Measurements from ENCODE around the gene GNG2.
A peak's percentile ranks its signal among the peaks of the same experiment; 100 is the strongest.

Gene GNG2

DNA sequence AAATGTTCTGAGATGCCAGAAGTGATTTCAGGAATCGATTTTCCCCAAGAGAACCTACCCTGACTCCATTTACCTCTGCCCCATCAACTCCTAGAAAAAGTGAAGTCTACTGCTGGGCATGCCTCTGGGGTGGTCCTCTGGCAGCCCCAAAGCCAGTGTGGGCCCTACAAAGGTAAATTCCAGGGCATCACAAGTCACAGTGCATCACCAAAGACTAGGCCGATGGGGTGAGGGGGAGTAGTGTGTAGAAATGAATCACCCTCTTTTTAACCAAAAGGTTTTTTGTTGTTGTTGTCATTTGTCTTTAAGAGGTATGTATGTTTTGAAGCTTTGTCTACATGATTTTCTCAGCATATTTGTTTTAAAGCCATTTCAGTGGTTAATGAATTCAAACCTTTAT, 82.6 kb downstream of the GNG2 start:
- no peak for DNase-seq (ENCODE audit: low spot score)

DNA sequence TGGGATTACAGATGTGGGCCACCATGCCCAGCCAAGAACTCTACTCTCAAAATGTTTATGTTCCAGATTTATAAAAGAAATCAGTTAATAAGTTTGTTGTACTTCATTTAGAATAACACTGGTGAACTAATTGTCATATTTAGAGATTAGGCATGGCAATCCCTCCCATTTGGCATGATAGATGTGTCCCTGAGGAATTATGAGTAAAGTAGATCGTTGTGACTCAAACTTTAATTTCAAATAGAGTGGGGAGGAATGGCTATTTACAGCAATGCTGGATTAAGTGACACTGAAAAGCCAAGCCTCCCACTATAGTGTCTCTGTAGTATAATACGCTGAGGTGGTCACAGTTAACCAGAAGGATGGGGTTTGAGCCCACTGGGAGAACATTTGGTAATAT, 89.6 kb downstream of the GNG2 start:
- DNase-seq (ENCODE audit: low spot score), result no peak

DNA sequence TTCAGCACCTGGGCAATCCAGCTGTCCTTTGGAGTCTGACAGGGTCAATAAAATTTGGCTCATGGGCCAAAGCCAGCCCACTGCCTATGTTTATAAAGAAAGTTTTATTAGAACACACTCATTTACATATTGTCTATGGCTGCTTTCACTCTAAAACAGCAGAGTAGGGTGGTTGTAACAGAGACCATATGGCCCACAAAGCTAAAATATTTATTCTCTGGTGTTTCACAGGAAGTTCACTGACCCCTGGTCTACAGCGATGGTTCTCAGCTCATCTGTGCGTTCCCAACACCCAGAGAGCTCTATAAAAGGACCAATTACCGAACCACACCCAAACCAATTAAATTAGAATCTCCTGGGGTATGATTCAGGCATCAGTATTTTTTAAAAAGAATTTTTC, 91.2 kb downstream of the GNG2 start:
- DNase-seq (ENCODE audit: low spot score), result no peak

DNA sequence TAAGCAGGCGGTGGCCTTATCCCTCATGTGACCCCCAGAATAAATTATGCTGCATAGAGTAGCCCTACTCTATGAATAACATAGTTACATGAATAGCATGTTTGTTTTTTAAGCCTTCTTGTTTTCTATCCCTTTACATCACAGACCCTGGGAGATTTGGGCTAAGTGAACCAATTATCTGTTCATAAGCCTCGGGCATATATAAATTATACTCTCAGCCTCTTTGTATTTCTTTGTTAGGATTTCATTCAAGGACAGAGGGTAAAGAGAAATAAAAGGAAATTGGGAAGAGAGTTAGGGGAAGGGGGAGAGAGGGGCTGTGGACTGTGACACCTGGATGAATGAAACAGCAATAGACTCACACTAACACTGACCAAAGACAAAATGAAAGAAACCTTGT, 93.6 kb downstream of the GNG2 start:
- no peak for DNase-seq (ENCODE audit: low spot score)

DNA sequence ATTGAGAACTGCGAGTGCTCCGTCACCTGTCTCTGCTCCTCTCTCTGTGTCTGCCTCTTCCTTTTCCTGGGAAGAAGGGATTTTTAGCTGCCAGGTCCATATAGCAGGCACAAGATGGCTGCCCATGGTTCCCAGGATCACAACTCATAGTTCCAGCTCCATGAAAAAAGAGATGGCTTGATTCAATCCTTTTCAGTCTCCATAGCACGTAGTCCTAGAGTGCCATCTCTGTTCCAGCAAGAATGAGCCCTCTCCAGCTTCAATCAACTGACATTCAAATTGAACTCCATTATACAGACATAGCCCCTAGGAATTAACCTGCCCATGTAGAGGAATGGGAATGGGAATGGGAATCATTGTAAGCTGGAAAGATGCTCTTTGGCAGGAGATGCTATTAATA, 94.2 kb downstream of the GNG2 start:
- no peak for DNase-seq (ENCODE audit: low spot score)

DNA sequence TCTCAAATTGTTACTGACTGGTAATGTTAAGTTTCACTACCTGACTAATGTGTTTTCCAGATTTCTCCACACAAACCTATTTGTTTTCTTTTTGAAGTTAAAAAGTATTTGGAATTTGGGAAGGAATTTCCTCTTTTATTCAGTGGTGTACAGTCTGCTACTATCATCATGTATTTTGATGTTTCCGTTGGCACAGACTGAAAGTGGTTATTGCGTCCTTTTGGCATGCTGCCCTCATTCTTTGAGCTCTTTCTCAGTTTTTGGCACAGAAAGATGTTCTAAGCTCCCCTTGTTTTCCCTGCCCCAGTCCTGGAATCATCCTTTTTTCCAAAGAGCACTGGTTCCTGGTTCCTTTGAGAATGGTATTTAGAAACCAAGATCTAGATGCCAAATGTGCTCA, 97.5 kb downstream of the GNG2 start:
- DNase-seq (ENCODE audit: low spot score), result no peak

DNA sequence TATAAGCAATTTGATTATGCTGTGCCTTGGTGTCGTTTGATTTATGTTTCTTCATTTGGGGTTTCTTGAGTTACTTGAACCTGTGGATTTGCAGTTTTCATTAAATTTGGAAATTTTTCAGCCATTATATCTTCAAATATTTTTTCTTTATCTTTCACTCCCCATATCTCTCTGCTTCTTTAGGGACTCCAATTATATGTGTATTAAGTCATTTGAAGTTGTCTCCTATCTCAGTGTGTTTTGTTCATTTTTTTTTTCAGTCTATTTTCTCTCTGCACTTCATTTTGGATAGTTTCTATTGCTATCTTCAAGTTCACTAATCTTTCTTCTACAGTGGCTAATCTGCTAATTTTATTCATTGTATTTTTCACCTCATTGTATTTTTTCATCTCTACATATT, 99.5 kb downstream of the GNG2 start:
- DNase-seq (ENCODE audit: low spot score), result no peak

DNA sequence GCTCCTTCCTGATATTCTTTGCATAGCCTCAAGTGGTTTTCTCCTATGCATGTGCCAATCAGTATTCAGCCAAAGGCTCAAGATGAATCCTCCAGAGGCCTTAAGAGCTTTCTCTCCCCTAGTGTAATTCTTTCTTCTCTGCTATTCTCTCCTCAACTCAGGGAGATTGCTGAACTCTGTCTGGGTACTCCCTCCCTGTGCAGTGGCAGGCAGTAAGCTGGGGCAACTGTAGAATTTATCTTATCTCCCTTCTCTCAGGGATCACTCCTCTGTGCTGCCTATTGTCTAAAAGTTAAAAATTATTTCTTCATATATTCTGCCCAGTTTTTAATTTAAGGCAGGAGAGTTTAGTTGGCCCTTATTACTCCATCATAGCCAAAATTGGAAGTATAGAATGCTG, 100.5 kb downstream of the GNG2 start:
- no peak for DNase-seq (ENCODE audit: low spot score)

DNA sequence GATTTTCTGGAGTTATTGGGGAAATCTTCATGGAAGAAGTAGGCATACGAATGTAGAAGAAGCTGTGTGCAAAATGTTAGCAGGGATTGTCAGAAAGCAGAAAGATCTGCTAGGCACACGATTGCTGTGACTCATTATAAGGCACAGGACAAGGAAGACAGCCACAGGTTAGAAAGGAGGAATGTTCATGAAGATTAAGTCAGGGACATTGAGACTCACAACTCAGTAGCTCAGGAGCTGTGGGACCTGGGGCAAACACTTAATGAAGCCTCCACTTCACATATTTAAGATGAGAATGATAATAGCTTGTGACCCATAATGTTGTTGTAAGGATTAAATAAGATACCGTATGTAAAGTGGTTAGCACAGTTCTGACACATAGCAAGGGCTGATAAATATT, 102.3 kb downstream of the GNG2 start:
- no peak for DNase-seq (ENCODE audit: low spot score)

DNA sequence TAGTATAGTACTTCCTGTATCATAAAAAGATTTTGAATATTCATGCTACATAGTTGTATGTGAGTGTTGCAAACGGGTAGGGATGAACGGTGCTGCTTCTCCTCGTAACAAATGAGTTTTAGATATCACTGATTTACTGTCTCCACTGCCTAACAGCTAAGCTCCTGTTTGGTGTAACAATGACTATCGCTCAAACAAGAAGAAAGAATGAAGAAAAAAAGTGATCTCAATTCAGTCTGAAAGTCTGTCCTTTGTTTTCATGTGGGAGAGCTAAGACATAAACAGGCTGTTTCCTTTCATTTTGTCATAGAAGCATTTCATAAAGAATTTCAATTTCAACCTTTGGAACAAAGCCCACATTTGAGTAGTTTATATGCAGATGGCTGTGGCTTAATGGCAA, 102.9 kb downstream of the GNG2 start:
- DNase-seq (ENCODE audit: low spot score), result no peak

DNA sequence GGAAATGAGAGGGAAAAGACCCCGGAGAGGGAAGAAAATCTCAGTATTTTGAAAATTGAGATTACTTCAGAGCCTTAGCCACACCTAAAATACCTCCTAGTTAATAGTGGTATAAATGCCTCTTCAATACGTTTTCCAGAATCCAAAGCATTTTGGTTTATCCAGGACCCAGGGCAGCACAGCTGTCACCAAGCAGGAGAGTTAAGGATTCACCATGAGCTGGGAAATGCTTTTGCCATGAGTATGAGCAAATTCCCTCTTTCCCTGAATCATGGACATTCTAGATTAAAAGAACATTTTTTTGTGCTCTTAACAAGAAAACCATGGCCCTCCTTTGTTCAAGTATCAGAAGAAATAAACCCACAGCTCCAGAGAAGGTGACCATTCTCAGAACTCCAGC, 107.1 kb downstream of the GNG2 start:
- no peak for DNase-seq (ENCODE audit: low spot score)

DNA sequence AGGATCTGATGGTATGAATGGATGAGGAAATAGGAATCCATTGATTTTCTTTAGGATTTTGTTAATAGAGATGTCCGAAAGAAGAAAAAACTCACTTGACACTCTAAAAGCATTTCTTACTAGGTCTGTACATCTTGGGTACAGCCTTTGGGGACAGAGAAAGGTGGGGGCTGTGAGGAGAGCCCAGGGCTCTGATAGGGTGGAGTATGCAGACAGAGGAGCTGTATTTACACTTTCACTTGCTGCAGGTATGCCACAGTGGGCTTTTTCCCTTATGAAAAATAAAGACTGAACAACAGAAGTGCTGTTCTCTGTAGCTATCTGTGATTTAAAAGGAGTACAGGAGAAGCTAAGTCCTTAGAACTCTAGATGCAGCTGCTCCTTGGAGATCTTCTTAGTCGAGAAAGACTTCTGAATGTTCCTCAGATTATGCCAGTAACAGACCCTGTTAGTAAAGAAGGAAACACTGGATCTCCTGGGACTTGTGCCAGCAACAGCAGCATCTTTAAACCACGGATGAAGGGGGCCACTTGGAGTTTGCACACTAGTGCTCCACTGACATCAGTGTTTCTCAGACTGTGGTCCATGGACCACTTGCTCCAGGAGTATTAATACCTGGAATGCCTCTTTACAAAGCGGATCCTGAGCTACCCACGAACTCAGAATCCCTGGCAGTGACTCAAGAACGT, 109.6 kb downstream of the GNG2 start:
- DNase-seq (ENCODE audit: low spot score), result no peak

DNA sequence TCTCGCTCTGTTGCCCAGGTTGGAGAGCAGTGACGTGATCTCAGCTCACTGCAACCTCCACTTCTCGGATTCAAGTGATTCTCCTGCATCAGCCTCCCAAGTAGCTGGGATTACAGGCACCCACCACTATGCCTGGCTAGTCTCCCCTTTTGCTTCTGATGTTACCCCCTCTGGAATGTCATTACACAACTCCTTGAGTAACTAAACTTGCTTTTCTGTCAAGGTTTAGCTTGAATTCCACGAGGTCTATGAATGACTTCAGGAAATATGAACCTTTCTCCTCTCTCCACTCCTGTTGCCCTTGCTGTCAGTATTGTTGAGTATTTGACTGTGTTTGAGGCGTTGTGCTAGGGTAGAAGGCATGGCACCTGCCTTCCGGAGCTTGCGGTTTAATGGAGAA, 112.2 kb downstream of the GNG2 start:
- DNase-seq (ENCODE audit: low spot score), result no peak

DNA sequence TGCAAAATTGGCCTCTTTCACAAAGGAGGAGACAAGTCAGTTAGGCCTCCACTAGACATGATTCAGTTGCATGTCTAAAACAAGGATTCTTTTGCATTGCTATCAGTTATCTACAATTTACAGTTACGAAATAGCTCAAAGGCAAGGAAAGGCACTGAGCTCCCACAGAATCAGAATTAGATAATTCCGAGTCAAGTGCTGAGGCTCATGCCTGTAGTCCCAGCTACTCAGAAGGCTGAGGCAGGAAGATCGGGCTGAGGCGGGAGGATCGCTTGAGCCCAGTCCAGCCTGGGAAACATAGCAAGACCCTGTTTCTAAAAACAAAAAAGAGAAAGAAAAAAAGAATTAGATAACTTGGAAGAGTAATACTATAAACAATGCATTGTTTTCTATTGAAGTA, 116.7 kb downstream of the GNG2 start:
- DNase-seq (ENCODE audit: low spot score), result no peak

DNA sequence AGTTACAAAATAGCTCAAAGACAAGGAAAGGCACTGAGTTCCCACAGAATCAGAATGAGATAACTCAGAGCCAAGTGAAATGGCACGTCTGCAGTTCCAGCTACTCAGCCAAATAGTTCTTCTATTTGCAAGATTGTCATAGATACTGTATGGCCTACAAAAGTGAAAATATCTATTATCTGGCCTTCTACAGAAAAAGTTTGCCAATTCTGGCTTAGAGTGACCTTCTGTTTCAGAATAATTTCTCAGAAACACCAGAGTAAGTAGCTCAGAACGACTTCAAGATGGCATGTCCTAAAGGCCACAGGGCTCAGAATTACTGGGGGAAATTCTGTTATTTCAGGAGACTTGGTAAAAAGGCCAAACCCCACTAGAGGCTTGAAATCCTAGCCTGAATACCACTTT, 118.3 kb downstream of the GNG2 start:
- no peak for DNase-seq (ENCODE audit: low spot score)

DNA sequence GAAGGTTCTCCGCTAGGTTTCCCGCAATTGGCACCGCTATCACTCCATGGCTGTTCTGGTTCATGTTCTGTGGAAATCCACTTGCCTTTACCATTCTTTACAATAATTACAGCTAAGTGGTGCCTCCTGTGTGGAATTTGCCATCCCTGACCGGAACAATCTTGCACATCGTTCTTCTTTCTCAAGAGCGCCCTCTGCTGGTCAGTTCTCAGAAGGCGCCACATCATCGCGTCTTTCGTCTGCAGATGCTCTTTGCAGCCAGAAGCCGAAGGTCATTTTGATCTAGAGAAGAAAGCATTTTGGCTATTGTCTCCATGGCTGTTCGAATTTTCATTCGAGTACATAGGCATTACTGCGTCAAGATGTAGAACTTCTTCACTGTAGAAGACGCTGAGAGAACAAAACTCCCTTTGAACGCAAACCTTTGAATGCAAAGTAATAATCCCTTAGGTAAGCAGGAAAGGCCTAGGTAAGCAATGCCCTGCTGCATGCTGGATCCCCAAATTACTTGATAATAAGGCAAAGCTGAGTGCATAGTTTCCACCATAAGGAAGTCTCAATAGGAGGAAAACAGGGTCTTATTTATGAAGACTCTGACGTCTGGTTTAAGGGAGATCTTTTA, 118.8 kb downstream of the GNG2 start:
- DNase-seq (ENCODE audit: low spot score), result peak; percentile 79

DNA sequence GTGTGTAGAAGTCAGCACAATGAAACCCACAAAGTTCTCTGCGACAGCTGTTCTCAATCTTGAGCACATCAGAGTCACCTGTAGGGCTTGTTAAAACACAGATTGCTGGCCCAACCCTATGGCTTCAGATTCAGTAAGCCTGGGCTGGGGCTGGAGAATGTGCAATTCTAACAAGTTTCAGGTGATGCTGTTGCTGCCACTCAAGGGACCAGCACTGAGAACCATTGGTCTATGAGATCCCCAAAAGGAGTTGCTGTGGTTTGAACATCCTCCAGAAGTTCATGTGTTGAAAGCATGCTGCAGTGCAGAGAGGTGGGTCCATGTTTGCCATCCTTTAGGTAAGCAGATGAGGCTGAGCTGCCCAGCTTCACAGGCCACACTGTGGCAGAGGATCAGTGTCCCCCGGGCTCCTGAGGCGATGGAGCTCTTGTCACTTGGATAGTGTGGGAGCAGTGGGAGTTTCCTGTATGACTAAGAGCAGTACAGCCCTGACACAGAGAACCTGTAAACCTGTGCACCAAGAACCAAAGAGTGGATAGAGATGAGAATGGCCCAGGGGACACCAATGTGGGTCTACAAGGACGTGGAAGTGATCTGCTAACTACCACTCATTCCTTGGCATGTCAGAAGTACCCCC, 120.9 kb downstream of the GNG2 start:
- no peak for DNase-seq (ENCODE audit: low spot score)

DNA sequence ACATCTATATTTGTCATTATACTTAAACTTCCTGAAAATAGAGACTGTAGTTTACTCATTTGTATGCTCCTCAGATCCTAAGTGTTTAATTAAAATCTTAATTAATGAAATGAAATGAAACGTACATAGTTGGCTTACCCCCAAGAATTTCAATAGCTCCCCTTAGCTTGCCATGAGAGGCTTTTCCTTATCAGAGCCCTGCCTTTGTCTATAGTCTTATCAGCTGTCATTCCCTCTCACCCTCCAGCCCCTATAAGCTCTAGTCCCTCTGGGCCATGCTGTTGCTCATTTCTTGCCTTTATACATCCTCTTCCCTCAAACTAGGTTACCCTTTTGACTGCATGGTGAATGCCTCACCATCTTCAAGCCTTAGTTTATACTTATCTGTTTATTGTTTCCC, 127.8 kb downstream of the GNG2 start:
- DNase-seq (ENCODE audit: low spot score), result no peak

DNA sequence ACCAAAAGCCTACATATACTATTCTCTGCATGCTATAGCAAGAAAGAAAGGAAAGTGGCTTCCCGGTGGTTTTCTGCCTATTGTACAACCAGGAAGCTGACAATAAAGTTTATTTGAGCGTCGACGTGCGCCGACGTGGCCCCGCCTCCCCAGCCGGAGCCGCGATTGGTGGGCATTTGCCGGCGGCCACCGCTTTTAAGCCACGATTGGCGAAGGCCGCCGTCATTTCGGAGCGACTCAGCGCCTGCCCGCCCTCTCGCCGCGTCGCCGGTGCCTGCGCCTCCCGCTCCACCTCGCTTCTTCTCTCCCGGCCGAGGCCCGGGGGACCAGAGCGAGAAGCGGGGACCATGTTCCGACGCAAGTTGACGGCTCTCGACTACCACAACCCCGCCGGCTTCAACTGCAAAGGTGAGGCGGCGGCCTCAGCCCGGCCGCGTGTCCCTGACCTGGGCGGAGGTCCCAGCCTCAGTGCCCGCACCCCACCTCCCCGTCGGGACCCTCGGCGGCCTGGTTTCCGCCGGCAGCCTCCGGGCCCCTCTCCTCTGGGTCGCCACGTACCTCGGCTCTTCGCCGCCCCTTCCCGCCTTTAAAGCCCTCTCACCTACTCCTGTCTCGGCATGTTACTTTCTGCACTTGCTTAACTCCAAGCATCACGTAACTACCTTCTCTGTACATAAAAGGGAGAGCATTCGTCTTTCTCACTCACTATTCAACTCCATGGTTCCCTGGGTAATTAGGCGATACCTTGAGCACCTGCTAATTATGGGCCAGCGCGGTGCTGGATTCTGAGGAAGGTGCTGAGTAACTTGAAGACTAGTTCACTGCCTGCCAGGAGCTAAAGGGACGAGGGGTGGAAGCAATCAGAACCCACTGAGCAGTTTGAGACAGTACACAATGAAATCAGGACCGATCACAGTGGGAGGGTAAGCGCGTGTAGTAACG, 129.2 kb downstream of the GNG2 start, which contains the start of gene RTRAF:
RTRAF (plus strand) TSS at position 254 of the 942 bp plus-strand sequence; CDS start at position 348, 94 bp downstream.
- DNase-seq (ENCODE audit: low spot score), result peak; percentile 90

DNA sequence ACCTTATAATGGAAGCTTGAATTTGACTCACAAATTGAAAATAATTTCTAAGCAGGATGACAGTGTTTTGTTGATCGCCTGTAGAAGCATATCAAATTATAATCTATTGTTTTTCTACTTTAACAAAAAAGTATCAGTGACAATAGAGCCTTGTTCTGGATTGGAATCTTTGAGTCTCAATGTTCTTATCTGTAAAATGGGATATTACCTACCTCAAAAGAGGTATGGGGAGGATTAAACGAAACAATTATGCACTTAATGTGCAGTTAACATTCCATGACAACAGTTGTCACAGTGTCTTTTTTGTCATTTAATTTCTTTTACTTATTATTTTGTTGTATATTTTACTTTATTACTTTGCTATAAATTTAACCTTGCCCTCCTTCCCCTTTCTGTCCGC, 130.1 kb downstream of the GNG2 start:
- no peak for DNase-seq (ENCODE audit: low spot score)

DNA sequence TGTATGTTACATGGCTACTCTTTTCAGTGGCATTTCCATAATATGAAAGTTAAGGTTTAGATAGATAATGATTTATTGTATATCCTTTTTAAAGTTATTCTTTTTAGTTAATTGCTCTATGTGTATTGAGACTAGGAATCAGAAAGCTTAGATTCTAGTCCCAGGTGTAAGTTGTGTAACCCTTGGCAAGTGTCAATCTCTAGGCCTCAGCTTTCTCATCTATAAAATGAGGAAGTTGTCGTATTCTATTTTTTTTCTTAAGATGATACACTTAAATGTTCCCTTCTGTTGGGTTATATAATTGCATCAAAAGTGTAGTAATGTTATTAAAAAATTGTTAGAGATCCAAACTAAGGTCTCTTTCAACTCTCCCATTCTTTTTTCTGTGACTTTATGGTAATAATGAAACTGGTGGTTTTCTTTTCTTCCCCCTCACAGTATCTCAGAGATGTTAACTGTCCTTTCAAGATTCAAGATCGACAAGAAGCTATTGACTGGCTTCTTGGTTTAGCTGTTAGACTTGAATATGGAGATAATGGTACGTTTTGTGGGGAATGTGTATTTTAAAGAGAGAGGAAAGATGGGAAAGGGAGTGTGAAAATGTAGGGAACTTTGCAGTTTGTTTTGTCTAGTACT, 133.0 kb downstream of the GNG2 start:
- no peak for DNase-seq (ENCODE audit: low spot score)

DNA sequence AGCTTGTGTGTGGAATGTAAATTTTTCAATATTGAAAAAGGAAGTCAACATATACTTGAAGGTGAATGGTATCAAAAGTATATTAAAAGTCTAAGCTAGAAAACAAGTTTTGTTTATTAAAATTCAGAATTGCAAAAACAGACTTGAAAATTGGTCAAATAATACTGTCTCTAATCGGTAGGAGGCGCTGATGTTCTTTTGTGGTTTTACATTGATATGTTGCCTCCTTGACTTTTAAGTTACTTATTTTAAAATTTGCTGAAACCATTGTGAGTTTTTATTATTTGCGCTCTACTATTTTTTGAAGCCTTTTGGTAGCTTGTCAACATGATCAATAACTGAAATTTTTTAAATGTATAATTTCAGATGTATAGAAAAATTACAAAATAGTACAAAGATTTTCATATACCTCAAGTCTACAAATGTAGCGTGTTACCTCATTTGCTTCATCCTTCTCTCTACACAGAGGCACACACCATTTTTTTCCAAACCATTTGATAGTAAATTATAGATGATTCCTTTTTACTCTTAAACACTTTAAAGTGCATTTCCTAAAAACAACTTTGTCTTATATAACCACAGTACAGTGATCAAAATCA, 135.8 kb downstream of the GNG2 start:
- peak; percentile 36 for DNase-seq (ENCODE audit: low spot score)
